Suprapubic skin (tissue), 4 donors: ENCODE data around the gene CREB5. TPM values are rescaled to one million over a fixed set of nuclear protein-coding genes. Genes with fewer than 3 reads are reported as not detected.

Experiments
- DNase-seq, 2 donors: peaks; one replicate each; pipeline ENCODE4 v3.0.0-alpha.2; 2019; ENCODE audit warnings: low spot score in 2 of 2
- H3K27ac ChIP-seq: fragments of 200-600 bp; sonication (generic); one replicate; pipeline ENCODE4 v1.5.1; 2019
- H3K27me3 ChIP-seq: fragments of 200-600 bp; sonication (generic); one replicate; pipeline ENCODE4 v1.5.1; 2019
- H3K36me3 ChIP-seq: fragments of 200-600 bp; sonication (generic); one replicate; pipeline ENCODE4 v1.5.1; 2019
- H3K4me1 ChIP-seq: fragments of 200-600 bp; sonication (generic); one replicate; pipeline ENCODE4 v1.5.1; 2019
- H3K4me3 ChIP-seq: fragments of 200-600 bp; sonication (generic); one replicate; pipeline ENCODE4 v1.5.1; 2019; ENCODE audit warnings: mild to moderate bottlenecking
- H3K9me3 ChIP-seq: fragments of 200-600 bp; sonication (generic); one replicate; pipeline ENCODE4 v1.5.1; 2019
- CTCF ChIP-seq, 2 donors: fragments of 200-600 bp in 1 of 2; fragments of 450-650 bp in 1 of 2; sonication (generic) in 1 of 2; IDR thresholded peaks; one replicate each; pipeline ENCODE4 v1.5.1; 2016 to 2019; ENCODE audit warnings: antibody characterized with exemption in 2 of 2, mild to moderate bottlenecking in 1 of 2, moderate library complexity in 1 of 2
- EP300 ChIP-seq: sonication (generic); formaldehyde crosslinking; IDR thresholded peaks from one replicate; pipeline ENCODE4 v1.6.1; 2017; ENCODE audit warnings: antibody characterized with exemption
- POLR2A ChIP-seq, 2 donors: fragments of 450-650 bp; IDR thresholded peaks; one replicate each; pipeline ENCODE4 v1.6.1; 2017; ENCODE audit warnings: antibody characterized with exemption in 2 of 2, mild to moderate bottlenecking in 2 of 2, moderate library complexity in 2 of 2
- POLR2AphosphoS5 ChIP-seq, 3 donors: sonication (generic); formaldehyde crosslinking; IDR thresholded peaks; one replicate each; pipeline ENCODE4 v1.6.1; 2017; ENCODE audit warnings: antibody characterized with exemption in 3 of 3
- WGBS: methylation state at CpG from one replicate; pipeline ENCODE4 v1.1.5; 2018; 5-methylcytosine and 5-hydroxymethylcytosine counted together
- total RNA-seq, 4 donors: library from RNA; depleted of rRNA; stranded (reverse); fragments of >200 nt; gene quantifications; one replicate each; pipeline ENCODE4 v1.1.0, GENCODE V29; 2016

CREB5 gene
- total RNA-seq, 4 donors from 2014 or later = 6.2 to 12.1 (median 10.0) TPM

- no peaks in the 10 kb centered on the region for H3K4me1 ChIP-seq
- H3K4me3 ChIP-seq = no peak overlapping the region
- no peak overlapping the region for H3K27ac ChIP-seq
- no peaks in the 10 kb centered on the region for H3K9me3 ChIP-seq
- no peaks in the 10 kb centered on the region for H3K36me3 ChIP-seq
- DNase-seq = no peak
- 79% methylated on average over 15 of the region's 15 CpGs for WGBS
- TF ChIP-seq EP300 (no peak), POLR2AphosphoS5 (IDR thresholded peaks at IDR 0.05) (no peak), CTCF (IDR thresholded peaks at IDR 0.05) (no peak), POLR2A (IDR thresholded peaks at IDR 0.05) (no peak)
- H3K27me3 ChIP-seq = no peaks in the 10 kb centered on the region
Measured at GRCh38 chr7:28798274-28798673, 386.0 kb downstream of the CREB5 start.

GRCh38 chr7:28799619-28800018 is 387.3 kb downstream of the CREB5 start:
- Histone ChIP-seq H3K4me1 (no peaks in the 10 kb centered on the region), H3K9me3 (no peaks in the 10 kb centered on the region), H3K27me3 (no peaks in the 10 kb centered on the region), H3K36me3 (no peaks in the 10 kb centered on the region), H3K4me3 (no peak overlapping the region), H3K27ac (no peak overlapping the region)
- no peak for TF ChIP-seq POLR2A (IDR thresholded peaks at IDR 0.05)
- no peak for DNase-seq
- 53% methylated on average over 1 of the region's 1 CpG for WGBS

DNA sequence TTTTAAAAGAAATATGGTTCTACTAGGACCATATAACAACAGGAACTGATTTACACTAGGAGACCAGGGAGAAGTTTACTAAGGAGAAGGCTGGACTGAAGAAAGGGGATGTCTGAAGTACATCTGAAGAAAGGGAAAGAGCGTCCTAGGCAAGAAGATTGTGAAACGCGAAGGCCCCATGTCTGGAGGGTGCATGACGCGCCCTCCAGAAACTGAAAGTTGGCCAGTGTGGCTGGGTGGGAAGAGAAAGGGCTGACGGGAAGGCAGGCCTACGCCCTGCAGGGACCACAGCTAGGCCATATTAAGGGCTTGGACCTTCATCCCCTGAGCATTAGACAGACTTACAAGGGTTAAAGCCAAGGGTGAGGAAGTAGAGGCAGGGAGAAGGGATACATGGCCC is 387.8 kb downstream of the CREB5 start:
- Histone ChIP-seq H3K4me3 (no peak overlapping the region), H3K27me3 (no peaks in the 10 kb centered on the region), H3K4me1 (no peaks in the 10 kb centered on the region), H3K27ac (no peak overlapping the region), H3K9me3 (no peaks in the 10 kb centered on the region), H3K36me3 (no peaks in the 10 kb centered on the region)
- no peak for DNase-seq
- TF ChIP-seq CTCF (IDR thresholded peaks at IDR 0.05) (no peak), EP300 (no peak)
- WGBS = 85% methylated on average over 7 of the region's 7 CpGs

- Histone ChIP-seq H3K27ac (no peak overlapping the region), H3K9me3 (no peaks in the 10 kb centered on the region), H3K27me3 (no peaks in the 10 kb centered on the region), H3K4me1 (no peaks in the 10 kb centered on the region), H3K36me3 (no peaks in the 10 kb centered on the region), H3K4me3 (no peak overlapping the region)
- DNase-seq = no peak
- TF ChIP-seq POLR2AphosphoS5 (IDR thresholded peaks at IDR 0.05) (no peak), EP300 (no peak), POLR2A (IDR thresholded peaks at IDR 0.05) (no peak), CTCF (IDR thresholded peaks at IDR 0.05) (no peak)
- WGBS = 51% methylated on average over 5 of the region's 5 CpGs
Measured at GRCh38 chr7:28802450-28802849, 390.1 kb downstream of the CREB5 start.

DNA sequence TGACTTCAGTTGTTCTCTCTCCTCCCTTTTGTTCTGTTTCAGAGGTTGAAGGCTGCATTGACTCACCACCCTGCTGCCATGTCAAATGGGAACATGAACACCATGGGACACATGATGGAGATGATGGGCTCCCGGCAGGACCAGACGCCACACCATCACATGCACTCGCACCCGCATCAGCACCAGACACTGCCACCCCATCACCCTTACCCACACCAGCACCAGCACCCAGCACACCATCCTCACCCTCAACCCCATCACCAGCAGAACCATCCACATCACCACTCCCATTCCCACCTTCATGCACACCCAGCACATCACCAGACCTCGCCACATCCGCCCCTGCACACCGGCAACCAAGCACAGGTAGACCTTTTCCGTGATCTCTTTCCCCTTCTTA is 391.8 kb downstream of the CREB5 start:
- Histone ChIP-seq H3K4me3 (no peak overlapping the region), H3K9me3 (no peaks in the 10 kb centered on the region), H3K27me3 (no peaks in the 10 kb centered on the region), H3K36me3 (no peaks in the 10 kb centered on the region), H3K27ac (no peak overlapping the region), H3K4me1 (no peaks in the 10 kb centered on the region)
- no peak for TF ChIP-seq CTCF (IDR thresholded peaks at IDR 0.05)
- TF ChIP-seq EP300 = no peak
- no peak for TF ChIP-seq POLR2AphosphoS5 (IDR thresholded peaks at IDR 0.05)
- TF ChIP-seq POLR2A (IDR thresholded peaks at IDR 0.05) = no peak
- DNase-seq = no peak
- WGBS = 95% methylated on average over 8 of the region's 8 CpGs

- Histone ChIP-seq H3K27ac (no peak overlapping the region), H3K4me3 (no peak overlapping the region), H3K9me3 (no peaks in the 10 kb centered on the region), H3K36me3 (no peaks in the 10 kb centered on the region), H3K4me1 (no peaks in the 10 kb centered on the region), H3K27me3 (no peaks in the 10 kb centered on the region)
- DNase-seq = no peak
- TF ChIP-seq POLR2A (IDR thresholded peaks at IDR 0.05) = no peak
- no peak for TF ChIP-seq CTCF (IDR thresholded peaks at IDR 0.05)
- TF ChIP-seq POLR2AphosphoS5 (IDR thresholded peaks at IDR 0.05) = no peak
- no peak for TF ChIP-seq EP300
- WGBS = 65% methylated on average over 4 of the region's 4 CpGs
Measured at GRCh38 chr7:28804990-28805389, 392.7 kb downstream of the CREB5 start.
